Endothelial cell of umbilical vein (primary cell): ENCODE results near the gene MT1H. TPM values are rescaled to one million over a fixed set of nuclear protein-coding genes. Genes with fewer than 3 reads are reported as not detected.

Experiments
- BruUV-seq: library from RNA; stranded (reverse); fragments of 400-500 nt; replicated peaks from 2 replicates; lab custom pipeline; 2021; lab: Mats Ljungman, UMichigan
- CTCF ChIA-PET: fragments of 300-600, 350-600 bp; sonication (Branson Sonifier 250); formaldehyde crosslinking; loops from one replicate; lab custom pipeline; 2021; ENCODE audit warnings: antibody characterized with exemption, inconsistent platforms; lab: Charles Lee
- POLR2A ChIA-PET: fragments of 300-600, 350-600 bp; sonication (Branson Sonifier 250); formaldehyde crosslinking; loops from one replicate; lab custom pipeline; 2021; ENCODE audit warnings: antibody characterized with exemption, inconsistent platforms; lab: Charles Lee
- DNase-seq: peaks from one replicate; pipeline ENCODE4 v3.0.0-alpha.2; 2011; ENCODE audit warnings: low read depth, low spot score
- FAIRE-seq: peaks from 2 replicates; lab custom pipeline; 2011; peaks lifted over from hg19 to GRCh38; lab: Jason Lieb, UNC
- H2AFZ ChIP-seq: 2 replicates; pipeline ENCODE4 v1.6.0; 2012; ENCODE audit warnings: low read depth, low read length, control low read depth, inconsistent platforms
- H3K27ac ChIP-seq: 2 replicates; pipeline ENCODE4 v1.5.1; 2011; ENCODE audit warnings: low read depth, mild to moderate bottlenecking, control low read depth, low read length, moderate library complexity; ENCODE audit not compliant: insufficient read depth
- H3K27me3 ChIP-seq, 2 experiments: 2 replicates each; pipeline versions ENCODE4 v1.6.0 to v1.6.1; 2011; ENCODE audit warnings: low read length in 2 of 2, mixed read lengths in 1 of 2; ENCODE audit not compliant: control insufficient read depth in 2 of 2, insufficient read depth in 2 of 2
- H3K36me3 ChIP-seq, 2 experiments: 2 replicates in 1 of 2; 3 replicates in 1 of 2; pipeline ENCODE4 v1.5.1; 2011; ENCODE audit warnings: low read length in 2 of 2, mild to moderate bottlenecking in 1 of 2, moderate library complexity in 1 of 2; ENCODE audit not compliant: control insufficient read depth in 2 of 2, insufficient read depth in 2 of 2; ENCODE audit errors: extremely low read depth in 1 of 2
- H3K4me1 ChIP-seq: 3 replicates; pipeline ENCODE4 v1.5.1; 2011; ENCODE audit warnings: mild to moderate bottlenecking, low read length; ENCODE audit not compliant: control insufficient read depth, insufficient read depth; ENCODE audit errors: extremely low read depth
- H3K4me2 ChIP-seq: 2 replicates; pipeline ENCODE4 v1.6.1; 2011; ENCODE audit warnings: low read length, control low read depth, mixed read lengths; ENCODE audit not compliant: insufficient read depth
- H3K4me3 ChIP-seq, 3 experiments: fragments of 200-600 bp in 1 of 3; sonication (generic), shearing (Covaris generic) in 1 of 3; replicated peaks in 1 of 3; 2 replicates each; pipeline ENCODE4 v1.5.1; 2011 to 2016; ENCODE audit warnings: control low read depth in 3 of 3, low read length in 3 of 3, mild to moderate bottlenecking in 2 of 3, inconsistent platforms in 1 of 3, low read depth in 1 of 3, moderate library complexity in 1 of 3; ENCODE audit not compliant: insufficient read depth in 1 of 3
- H3K79me2 ChIP-seq: 2 replicates; pipeline ENCODE4 v1.6.0; 2012; ENCODE audit warnings: low read length, inconsistent platforms; ENCODE audit not compliant: control insufficient read depth, insufficient read depth
- H3K9ac ChIP-seq: replicated peaks from 2 replicates; pipeline ENCODE3; 2011; ENCODE audit warnings: low read length, control low read depth; ENCODE audit not compliant: insufficient read depth; ENCODE audit errors: extremely low read depth
- H3K9me1 ChIP-seq: replicated peaks from 3 replicates; pipeline ENCODE4 v1.6.0; 2011; ENCODE audit warnings: mild to moderate bottlenecking, low read length; ENCODE audit not compliant: control insufficient read depth, insufficient read depth; ENCODE audit errors: extremely low read depth
- H3K9me3 ChIP-seq: replicated peaks from 2 replicates; pipeline ENCODE4 v1.5.1; 2012; ENCODE audit warnings: low read length, inconsistent platforms; ENCODE audit not compliant: control insufficient read depth, insufficient read depth
- H4K20me1 ChIP-seq: replicated peaks from 2 replicates; pipeline ENCODE3; 2011; ENCODE audit warnings: mild to moderate bottlenecking, low read length; ENCODE audit not compliant: control insufficient read depth, insufficient read depth; ENCODE audit errors: extremely low read depth
- EZH2 ChIP-seq: IDR thresholded peaks from 2 replicates; pipeline ENCODE4 v1.6.1; 2012; ENCODE audit warnings: borderline replicate concordance, low read depth, mild to moderate bottlenecking, moderate library complexity, low read length, inconsistent platforms; ENCODE audit not compliant: severe bottlenecking
- FOS ChIP-seq: IDR thresholded peaks from 2 replicates; pipeline ENCODE4 v1.6.1; 2011; ENCODE audit warnings: mild to moderate bottlenecking, low read length, moderate library complexity, borderline replicate concordance; ENCODE audit not compliant: insufficient read depth
- GATA2 ChIP-seq: IDR thresholded peaks from 2 replicates; pipeline ENCODE4 v1.7.0; 2011; ENCODE audit warnings: low read depth, mild to moderate bottlenecking, moderate library complexity, mixed read lengths, low read length; ENCODE audit not compliant: insufficient read length, insufficient read depth
- JUN ChIP-seq: IDR thresholded peaks from 2 replicates; pipeline ENCODE4 v1.6.1; 2011; ENCODE audit warnings: borderline replicate concordance, low read depth; ENCODE audit not compliant: insufficient read length, insufficient read depth
- MAX ChIP-seq: IDR thresholded peaks from 2 replicates; pipeline ENCODE4 v1.6.1; 2011; ENCODE audit not compliant: insufficient read depth, insufficient read length
- MYC ChIP-seq: IDR thresholded peaks from one replicate; pipeline ENCODE4 v1.6.1; 2011; ENCODE audit warnings: mild to moderate bottlenecking, low read depth, low read length
- POLR2A ChIP-seq: IDR thresholded peaks from 2 replicates; pipeline ENCODE4 v1.6.1; 2012; ENCODE audit warnings: low read depth, mild to moderate bottlenecking, control low read depth, low read length
- POLR2AphosphoS5 ChIP-seq: IDR thresholded peaks from 2 replicates; pipeline ENCODE4 v1.6.1; 2012; ENCODE audit warnings: low read depth, mild to moderate bottlenecking, control low read depth, low read length, moderate library complexity; ENCODE audit not compliant: insufficient read depth
- dilution Hi-C: fragments of 300-500 bp; cut with MboI; formaldehyde crosslinking; loops from one replicate; pipeline ENCODE4 v1.15.0; 2019; ENCODE audit warnings: low sequenced_read_pairs; ENCODE audit not compliant: extremely low pct_ligation_motif_present
- intact Hi-C: fragments of 100-400 bp; cut with micrococcal nuclease; formaldehyde crosslinking; loops from one replicate; pipeline ENCODE4 v1.10.0; 2022
- polyA plus RNA-seq, 4 experiments: library from polyadenylated mRNA; depleted of rRNA in 3 of 4; stranded (reverse) in 3 of 4; unstranded in 1 of 4; fragments of >200 nt; gene quantifications; 2 replicates each; pipeline versions ENCODE4 v1.2.1 to v1.2.3, GENCODE V29; 2011 to 2012; ENCODE audit warnings: missing spikeins in 1 of 4
- total RNA-seq: library from RNA; stranded (reverse); gene quantifications from 2 replicates; pipeline ENCODE4 v1.2.3, GENCODE V29; 2021
- TF ChIP-seq, protein P1 (sequence below), 2 donors: IDR thresholded peaks; 1 replicate in 1 of 2; 2 replicates in 1 of 2; pipeline ENCODE4 v1.5.1; 2011; ENCODE audit warnings: low read length in 2 of 2, mild to moderate bottlenecking in 2 of 2, moderate library complexity in 2 of 2, control low read depth in 1 of 2, inconsistent platforms in 1 of 2, low read depth in 1 of 2; ENCODE audit not compliant: insufficient read depth in 1 of 2; ENCODE audit errors: extremely low read depth in 1 of 2

Gene MT1H
- total and polyA plus RNA-seq, 2 donors (not counting 3 experiments of a cell fraction or from before 2014, with no cell fraction given) = not detected

- TF ChIP-seq MAX (no peak), POLR2A (no peak), EZH2 (no peak)
- TF ChIP-seq, protein P1, sequence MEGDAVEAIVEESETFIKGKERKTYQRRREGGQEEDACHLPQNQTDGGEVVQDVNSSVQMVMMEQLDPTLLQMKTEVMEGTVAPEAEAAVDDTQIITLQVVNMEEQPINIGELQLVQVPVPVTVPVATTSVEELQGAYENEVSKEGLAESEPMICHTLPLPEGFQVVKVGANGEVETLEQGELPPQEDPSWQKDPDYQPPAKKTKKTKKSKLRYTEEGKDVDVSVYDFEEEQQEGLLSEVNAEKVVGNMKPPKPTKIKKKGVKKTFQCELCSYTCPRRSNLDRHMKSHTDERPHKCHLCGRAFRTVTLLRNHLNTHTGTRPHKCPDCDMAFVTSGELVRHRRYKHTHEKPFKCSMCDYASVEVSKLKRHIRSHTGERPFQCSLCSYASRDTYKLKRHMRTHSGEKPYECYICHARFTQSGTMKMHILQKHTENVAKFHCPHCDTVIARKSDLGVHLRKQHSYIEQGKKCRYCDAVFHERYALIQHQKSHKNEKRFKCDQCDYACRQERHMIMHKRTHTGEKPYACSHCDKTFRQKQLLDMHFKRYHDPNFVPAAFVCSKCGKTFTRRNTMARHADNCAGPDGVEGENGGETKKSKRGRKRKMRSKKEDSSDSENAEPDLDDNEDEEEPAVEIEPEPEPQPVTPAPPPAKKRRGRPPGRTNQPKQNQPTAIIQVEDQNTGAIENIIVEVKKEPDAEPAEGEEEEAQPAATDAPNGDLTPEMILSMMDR (IDR thresholded peaks at IDR 0.05; ENCODE audit: extremely low read depth in 1 of 2, insufficient read depth in 1 of 2, low read depth in 1 of 2, low read length in 2 of 2) = no peak
- no peak overlapping the region for H3K9ac ChIP-seq
- no peak overlapping the region for H3K27ac ChIP-seq
- peaks cover 3% of the 10 kb centered on the region for H3K79me2 ChIP-seq
- H3K9me3 ChIP-seq = no peaks in the 10 kb centered on the region
- H3K4me1 ChIP-seq = peaks cover 23% of the 10 kb centered on the region
- intact Hi-C loops = no loop called here
- H4K20me1 ChIP-seq = no peaks in the 10 kb centered on the region
- CTCF ChIA-PET = interaction anchor here (1.2 to 2.5 kb wide), 3 partner anchors 24 to 31 kb away, joined by 3 to 14 read pairs (median 6); no protein-coding TSS in a partner anchor
- peaks cover 19 to 23% of the 10 kb centered on the region in 2 experiments for H3K27me3 ChIP-seq
- POLR2A ChIA-PET = no interaction called here
- no peak for DNase-seq
- H3K9me1 ChIP-seq = no peaks in the 10 kb centered on the region
- FAIRE-seq = no peak
- no TSS peak for BruUV-seq
- H3K36me3 ChIP-seq = no peaks in the 10 kb centered on the region
- no peak overlapping the region for H3K4me2 ChIP-seq
- no peak overlapping the region for H2AFZ ChIP-seq
- dilution Hi-C loops = no loop called here
- no peak overlapping the region for H3K4me3 ChIP-seq
These were observed 38.4 kb upstream of the MT1H start for GRCh38 chr16:56631197-56631596.

DNA sequence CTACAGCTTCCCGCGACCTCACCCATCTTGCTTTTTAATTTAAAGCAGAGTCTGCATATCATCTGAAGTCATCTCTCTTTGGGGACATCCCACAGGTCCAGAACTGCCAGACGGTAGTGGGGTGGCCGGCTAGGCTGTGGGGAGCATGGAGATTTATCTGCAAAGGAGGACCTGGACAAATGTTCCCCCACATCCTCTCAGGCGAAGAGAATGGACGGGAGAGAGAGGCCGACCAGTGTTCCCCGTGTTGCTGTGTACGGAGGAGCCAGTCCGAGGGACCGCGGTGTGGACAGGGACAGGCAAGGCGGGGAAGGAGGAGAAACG, 37.8 kb upstream of the MT1H start:
- DNase-seq (no peak), FAIRE-seq (no peak)
- H3K9me3 ChIP-seq = no peaks in the 10 kb centered on the region
- peaks cover 25 to 28% of the 10 kb centered on the region in 2 experiments for H3K27me3 ChIP-seq
- CTCF ChIA-PET = interaction anchor here (1.0 to 2.5 kb wide), 3 partner anchors 28 to 39 kb away, joined by 3 to 14 read pairs (median 6); no protein-coding TSS in a partner anchor
- POLR2A ChIA-PET = no interaction called here
- peak overlapping the region; percentile 61 for H2AFZ ChIP-seq
- no TSS peak for BruUV-seq
- peak overlapping the region in 2 of 3 experiments; percentile 2 to 42 for H3K4me3 ChIP-seq
- peak overlapping the region; percentile 83 for H3K4me2 ChIP-seq
- no peak overlapping the region for H3K27ac ChIP-seq
- no peak overlapping the region for H3K9ac ChIP-seq
- intact Hi-C loops (no loop called here), dilution Hi-C loops (no loop called here)
- no peaks in the 10 kb centered on the region for H4K20me1 ChIP-seq
- no peaks in the 10 kb centered on the region for H3K79me2 ChIP-seq
- no peaks in the 10 kb centered on the region for H3K9me1 ChIP-seq
- H3K4me1 ChIP-seq = peaks cover 20% of the 10 kb centered on the region
- TF ChIP-seq POLR2AphosphoS5 = no peak
- TF ChIP-seq MYC = no peak
- TF ChIP-seq MAX = no peak
- TF ChIP-seq GATA2 = no peak
- no peak for TF ChIP-seq POLR2A
- no peak for TF ChIP-seq JUN
- TF ChIP-seq FOS = no peak
- TF ChIP-seq EZH2 = no peak
- TF ChIP-seq, protein P1 (IDR thresholded peaks at IDR 0.05; ENCODE audit: extremely low read depth in 1 of 2, insufficient read depth in 1 of 2, low read depth in 1 of 2, low read length in 2 of 2) = no peak
- no peaks in the 10 kb centered on the region for H3K36me3 ChIP-seq
